Measurements from ENCODE around the gene GPS1.

Gene GPS1

DNA sequence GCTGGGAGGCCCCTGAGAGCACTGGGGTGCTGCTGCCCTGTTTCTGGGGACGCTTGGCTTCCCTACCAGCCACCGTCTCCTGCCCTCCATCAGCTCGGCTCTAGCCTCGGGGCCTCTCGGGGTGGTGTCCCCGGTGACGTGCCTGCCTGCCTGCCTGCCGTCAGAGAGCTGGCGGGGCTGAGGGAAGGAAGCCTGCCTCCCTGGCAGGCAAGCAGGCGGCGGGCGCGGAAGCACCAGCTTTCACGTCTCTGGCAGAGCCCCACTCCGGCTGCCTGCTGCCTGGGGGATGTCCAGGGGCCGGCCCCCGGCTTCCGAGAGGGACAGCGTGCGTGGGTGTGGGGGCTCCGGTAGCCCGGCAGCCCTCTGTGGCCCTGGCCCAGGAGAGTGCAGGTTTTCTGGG, 38.4 kb upstream of the GPS1 start:
- in situ Hi-C loops (cut with HindIII; ENCODE audit: low pct_ligation_motif_present, low pct_unique_long_range_greater_than_20kb, low sequenced_read_pairs), result no loop called here

GRCh38 chr17:82013772-82014321, 37.9 kb upstream of the GPS1 start:
- in situ Hi-C loops (cut with HindIII; ENCODE audit: low pct_ligation_motif_present, low pct_unique_long_range_greater_than_20kb, low sequenced_read_pairs), result no loop called here
- DNase-seq, result no peak

More for the DNA sequence above, 38.4 kb upstream of the GPS1 start:
- DNase-seq, result no peak

GRCh38 chr17:82014432-82014831, 37.3 kb upstream of the GPS1 start:
- no peak for DNase-seq
- in situ Hi-C loops (cut with HindIII; ENCODE audit: low pct_ligation_motif_present, low pct_unique_long_range_greater_than_20kb, low sequenced_read_pairs), result no loop called here

GRCh38 chr17:82014971-82015310, 36.8 kb upstream of the GPS1 start:
- in situ Hi-C loops (cut with HindIII; ENCODE audit: low pct_ligation_motif_present, low pct_unique_long_range_greater_than_20kb, low sequenced_read_pairs), result no loop called here

GRCh38 chr17:82015311-82015971, 36.3 kb upstream of the GPS1 start:
- DNase-seq, result no peak
- in situ Hi-C loops (cut with HindIII; ENCODE audit: low pct_ligation_motif_present, low pct_unique_long_range_greater_than_20kb, low sequenced_read_pairs), result no loop called here

More at GRCh38 chr17:82014971-82015310, 36.8 kb upstream of the GPS1 start:
- no peak for DNase-seq

- DNase-seq, result no peak
- in situ Hi-C loops (cut with HindIII; ENCODE audit: low pct_ligation_motif_present, low pct_unique_long_range_greater_than_20kb, low sequenced_read_pairs), result no loop called here
Observed at GRCh38 chr17:82016061-82016874, 35.4 kb upstream of the GPS1 start.

- in situ Hi-C loops (cut with HindIII; ENCODE audit: low pct_ligation_motif_present, low pct_unique_long_range_greater_than_20kb, low sequenced_read_pairs), result no loop called here
- DNase-seq, result no peak
Observed at GRCh38 chr17:82016875-82017459, 34.7 kb upstream of the GPS1 start.

DNA sequence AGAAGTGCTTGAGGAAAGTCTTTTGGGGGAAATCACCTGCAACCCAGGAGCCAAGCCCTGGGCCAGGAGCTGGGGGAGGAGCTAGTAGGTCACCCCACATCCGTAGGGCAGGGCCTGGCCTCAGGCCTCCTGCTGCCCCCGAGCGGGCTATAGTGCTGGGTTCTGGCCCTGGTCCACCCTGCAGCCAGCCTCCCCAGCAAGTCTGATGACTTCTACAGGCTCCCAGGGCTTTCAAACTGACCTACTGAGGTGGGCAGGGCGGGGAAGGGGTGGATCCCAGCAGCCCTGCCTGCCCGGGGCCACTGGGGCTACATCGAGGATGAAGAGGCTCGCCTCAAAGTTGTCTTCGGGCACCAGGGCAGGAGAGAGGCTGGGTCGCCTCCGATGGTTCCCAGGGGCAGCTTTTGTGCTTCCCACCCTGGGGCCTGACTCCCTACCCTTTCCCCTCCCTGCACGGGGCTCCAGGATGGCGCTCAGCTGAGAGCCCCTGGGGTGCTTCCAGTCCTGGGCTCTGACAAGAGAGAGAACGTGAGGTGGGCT, 34.0 kb upstream of the GPS1 start:
- DNase-seq, result no peak
- in situ Hi-C loops (cut with HindIII; ENCODE audit: low pct_ligation_motif_present, low pct_unique_long_range_greater_than_20kb, low sequenced_read_pairs), result no loop called here

DNA sequence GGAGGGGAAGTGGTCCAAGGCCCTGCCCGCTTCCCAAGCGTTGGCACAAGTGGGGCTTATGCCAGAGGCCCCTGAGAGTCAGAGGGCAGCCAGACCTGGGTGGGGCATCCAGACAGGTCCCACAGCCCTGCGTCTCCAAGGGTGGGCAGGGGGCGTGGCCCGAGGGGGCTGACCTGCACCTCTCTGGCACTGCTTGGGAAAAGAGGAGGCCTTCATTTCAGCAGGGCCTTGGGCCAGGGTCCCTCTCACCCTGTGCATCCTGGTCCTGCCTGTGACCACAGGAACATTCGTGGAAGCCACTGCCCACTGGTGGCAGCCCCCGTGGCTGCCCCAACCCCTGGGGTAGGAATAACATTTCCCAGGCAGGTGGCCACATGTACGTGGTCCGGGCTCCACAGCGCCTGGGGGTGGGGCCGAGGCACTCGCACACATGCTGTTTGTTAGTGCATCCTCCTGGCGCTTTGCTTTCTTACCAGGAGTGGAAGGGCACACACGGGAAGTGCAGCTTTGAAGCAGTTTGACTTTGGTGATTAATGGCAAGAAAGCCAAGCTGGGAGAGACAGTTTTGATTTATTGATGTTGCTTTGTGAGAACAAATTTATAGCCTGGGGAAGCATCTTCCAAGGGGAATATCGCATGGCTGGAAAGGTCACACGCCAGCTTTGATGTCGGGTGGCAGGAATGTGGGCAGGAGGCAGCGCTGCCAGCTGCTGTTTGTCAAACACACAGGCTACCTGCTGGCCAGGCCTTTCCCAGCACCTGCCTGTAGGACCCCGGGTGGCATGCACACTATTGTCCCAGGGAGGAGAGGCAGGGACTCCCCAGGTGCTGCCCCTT, 33.3 kb upstream of the GPS1 start:
- in situ Hi-C loops (cut with HindIII; ENCODE audit: low pct_ligation_motif_present, low pct_unique_long_range_greater_than_20kb, low sequenced_read_pairs), result no loop called here
- no peak for DNase-seq

GRCh38 chr17:82018989-82019689, 32.6 kb upstream of the GPS1 start:
- in situ Hi-C loops (cut with HindIII; ENCODE audit: low pct_ligation_motif_present, low pct_unique_long_range_greater_than_20kb, low sequenced_read_pairs), result no loop called here
- no peak for DNase-seq

- DNase-seq, result peak; percentile 63
- in situ Hi-C loops (cut with HindIII; ENCODE audit: low pct_ligation_motif_present, low pct_unique_long_range_greater_than_20kb, low sequenced_read_pairs), result no loop called here
Observed at GRCh38 chr17:82019690-82020571, 31.8 kb upstream of the GPS1 start.

- in situ Hi-C loops (cut with HindIII; ENCODE audit: low pct_ligation_motif_present, low pct_unique_long_range_greater_than_20kb, low sequenced_read_pairs), result no loop called here
- DNase-seq, result no peak
Observed at GRCh38 chr17:82020572-82021106, 31.1 kb upstream of the GPS1 start.

DNA sequence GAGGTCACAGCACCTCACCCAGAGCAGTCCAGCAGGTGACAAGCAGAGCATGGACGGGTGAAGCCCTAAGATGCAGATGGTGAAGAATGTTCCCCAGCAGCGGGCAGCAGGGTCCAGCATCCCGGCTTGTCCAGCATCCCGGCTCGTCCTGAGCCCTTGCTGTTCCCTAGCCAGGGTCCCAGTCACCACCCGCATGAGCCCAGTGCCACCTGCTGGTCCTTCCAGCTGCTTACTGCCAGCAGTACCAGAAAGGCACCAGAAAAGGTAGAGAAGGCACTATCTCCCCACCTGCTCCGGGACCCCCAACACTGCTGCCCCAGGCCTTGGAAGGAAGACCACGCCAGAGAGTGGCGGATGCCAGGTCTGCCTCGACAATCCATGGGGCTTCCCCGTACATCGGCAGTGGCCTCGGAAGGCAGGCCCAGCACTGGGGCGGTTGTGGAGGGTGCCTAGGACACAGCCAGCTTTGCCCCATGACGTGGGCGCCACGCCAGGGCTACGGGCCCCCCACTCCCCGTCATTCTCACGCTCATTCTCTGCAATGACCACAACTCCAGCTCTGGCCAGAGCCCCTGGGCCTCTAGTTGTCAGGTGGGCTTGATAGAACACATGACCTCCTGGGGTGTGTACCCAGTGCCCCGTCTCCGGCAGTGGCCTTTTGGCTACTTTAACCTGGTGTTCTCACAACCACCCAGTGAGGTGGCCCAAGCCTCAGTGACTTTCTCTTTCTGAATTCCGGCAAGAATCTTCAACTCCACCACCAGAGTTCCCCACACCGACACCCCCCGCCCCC, 30.4 kb upstream of the GPS1 start:
- in situ Hi-C loops (cut with HindIII; ENCODE audit: low pct_ligation_motif_present, low pct_unique_long_range_greater_than_20kb, low sequenced_read_pairs), result no loop called here
- DNase-seq, result peak; percentile 83

DNA sequence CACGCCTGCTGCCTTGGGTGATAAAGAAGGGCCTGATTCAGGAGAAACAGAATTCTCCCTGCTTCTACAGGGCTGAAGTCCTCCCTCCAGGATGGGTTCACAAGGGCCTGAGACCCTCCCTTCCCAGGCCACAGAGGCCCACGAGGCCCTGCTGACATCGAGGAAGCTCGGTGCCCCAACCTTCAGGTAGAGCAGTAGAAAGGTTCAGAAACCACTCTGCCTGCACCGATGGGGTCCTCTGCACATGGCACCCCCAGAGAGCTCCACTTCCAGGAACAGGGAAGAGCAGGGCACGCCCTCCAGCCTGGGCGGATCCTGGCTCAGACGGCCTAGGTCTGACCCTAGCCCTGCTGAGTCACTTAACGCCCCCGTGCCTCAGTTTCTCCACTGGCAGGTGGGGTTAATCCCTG, 29.8 kb upstream of the GPS1 start:
- in situ Hi-C loops (cut with HindIII; ENCODE audit: low pct_ligation_motif_present, low pct_unique_long_range_greater_than_20kb, low sequenced_read_pairs), result no loop called here
- no peak for DNase-seq

DNA sequence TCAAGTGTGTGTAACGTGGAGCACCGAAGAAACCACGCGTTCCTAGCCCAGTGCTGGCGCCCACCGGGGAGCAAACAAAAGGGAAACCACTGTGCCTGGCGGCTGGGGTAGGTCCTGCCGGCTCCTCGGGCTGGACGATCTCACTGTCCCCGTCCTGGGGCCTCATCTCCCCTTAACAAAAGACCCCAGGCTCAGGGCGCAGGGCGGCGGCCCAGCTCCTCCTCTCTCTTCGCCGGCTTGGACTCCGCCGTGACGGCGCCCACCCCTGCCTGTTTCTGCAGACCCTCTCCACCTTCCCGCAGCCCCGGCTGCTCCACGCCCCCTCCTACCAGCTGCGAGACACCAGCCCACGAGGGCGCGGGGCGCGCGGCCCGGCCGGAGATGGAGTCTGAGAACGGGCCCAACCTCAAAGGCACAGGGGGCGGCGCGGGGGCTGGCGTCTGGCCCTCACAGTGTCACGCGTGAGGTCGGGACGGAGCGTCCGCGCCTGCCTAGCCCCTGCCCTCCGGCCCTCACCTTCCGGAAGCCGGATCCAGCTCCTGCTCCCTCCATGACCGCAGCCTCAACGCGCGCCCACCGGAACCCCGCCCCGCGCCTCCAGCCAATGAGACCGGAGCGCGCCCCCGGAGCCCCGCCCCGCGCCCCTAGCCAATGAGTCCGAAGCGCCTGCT, 29.3 kb upstream of the GPS1 start, which contains the start of gene CENPX:
Gene CENPX (minus strand): TSS at position 569 of the 671 bp plus-strand sequence. CDS start 17 bp downstream, at position 552.
- no peak for DNase-seq
- in situ Hi-C loops (cut with HindIII; ENCODE audit: low pct_ligation_motif_present, low pct_unique_long_range_greater_than_20kb, low sequenced_read_pairs), result no loop called here
